Measurements from ENCODE around the gene EID1. TPM values are rescaled to one million over a fixed set of nuclear protein-coding genes. Genes with fewer than 3 reads are reported as not detected.

EID1 gene
- total RNA-seq, 4 donors from 2014 or later = 196 to 427 (median 285) TPM

DNA sequence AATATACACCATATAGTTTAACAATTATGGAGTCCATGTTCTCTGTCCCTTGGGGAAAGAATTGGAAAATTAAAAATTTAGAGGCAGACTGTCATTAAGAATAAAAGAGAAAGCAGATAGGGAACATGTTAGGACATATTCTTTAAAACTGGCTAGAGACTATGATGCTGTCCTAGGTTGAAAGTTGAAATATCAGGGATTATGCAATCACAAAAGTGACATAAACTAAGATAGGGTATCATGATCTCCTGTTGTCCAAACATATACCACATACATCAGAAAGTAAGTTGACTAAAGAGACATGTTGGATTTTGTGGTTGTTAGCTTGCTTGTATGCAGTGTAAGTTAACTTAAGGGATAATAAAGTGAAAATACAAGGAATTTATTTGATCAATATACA, 9.9 kb upstream of the EID1 start:
- Histone ChIP-seq H3K4me3 (no peak overlapping the region), H3K27ac (no peak overlapping the region), H3K4me1 (peaks cover 0 to 7% of the 10 kb centered on the region in 2 donors), H3K27me3 (no peaks in the 10 kb centered on the region), H3K36me3 (no peaks in the 10 kb centered on the region), H3K9me3 (no peaks in the 10 kb centered on the region)
- intact Hi-C loops (cut with DNase I; ENCODE audit: low total_unique reads) = no loop called here
- TF ChIP-seq, protein P1, sequence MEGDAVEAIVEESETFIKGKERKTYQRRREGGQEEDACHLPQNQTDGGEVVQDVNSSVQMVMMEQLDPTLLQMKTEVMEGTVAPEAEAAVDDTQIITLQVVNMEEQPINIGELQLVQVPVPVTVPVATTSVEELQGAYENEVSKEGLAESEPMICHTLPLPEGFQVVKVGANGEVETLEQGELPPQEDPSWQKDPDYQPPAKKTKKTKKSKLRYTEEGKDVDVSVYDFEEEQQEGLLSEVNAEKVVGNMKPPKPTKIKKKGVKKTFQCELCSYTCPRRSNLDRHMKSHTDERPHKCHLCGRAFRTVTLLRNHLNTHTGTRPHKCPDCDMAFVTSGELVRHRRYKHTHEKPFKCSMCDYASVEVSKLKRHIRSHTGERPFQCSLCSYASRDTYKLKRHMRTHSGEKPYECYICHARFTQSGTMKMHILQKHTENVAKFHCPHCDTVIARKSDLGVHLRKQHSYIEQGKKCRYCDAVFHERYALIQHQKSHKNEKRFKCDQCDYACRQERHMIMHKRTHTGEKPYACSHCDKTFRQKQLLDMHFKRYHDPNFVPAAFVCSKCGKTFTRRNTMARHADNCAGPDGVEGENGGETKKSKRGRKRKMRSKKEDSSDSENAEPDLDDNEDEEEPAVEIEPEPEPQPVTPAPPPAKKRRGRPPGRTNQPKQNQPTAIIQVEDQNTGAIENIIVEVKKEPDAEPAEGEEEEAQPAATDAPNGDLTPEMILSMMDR (IDR thresholded peaks at IDR 0.05) = no peak
- no peak for TF ChIP-seq POLR2A (IDR thresholded peaks at IDR 0.05)
- DNase-seq = no peak

DNA sequence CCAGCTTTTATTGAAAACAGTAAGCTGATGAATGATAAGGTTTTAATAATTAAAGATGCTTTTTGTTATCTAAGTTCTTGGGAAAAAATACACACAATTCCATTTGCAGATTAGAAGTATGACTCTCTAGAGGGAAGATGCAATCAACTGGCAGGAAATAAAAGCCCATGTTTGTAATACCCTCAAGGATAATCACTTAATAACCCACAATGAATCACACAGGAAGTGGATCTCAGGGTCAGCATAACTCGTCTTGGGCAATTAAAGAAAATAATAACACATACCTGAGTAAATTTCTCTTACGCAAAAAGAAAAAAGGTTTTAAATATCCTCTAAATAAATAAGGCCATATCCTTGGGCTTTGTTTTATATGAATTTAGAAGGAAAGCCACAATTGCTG, 9.4 kb upstream of the EID1 start:
- Histone ChIP-seq H3K27me3 (no peaks in the 10 kb centered on the region), H3K4me1 (peaks cover 0 to 7% of the 10 kb centered on the region in 2 donors), H3K36me3 (no peaks in the 10 kb centered on the region), H3K4me3 (no peak overlapping the region), H3K27ac (peak overlapping the region in 1 of 2 donors; percentile 15), H3K9me3 (no peaks in the 10 kb centered on the region)
- DNase-seq = no peak
- intact Hi-C loops (cut with DNase I; ENCODE audit: low total_unique reads) = no loop called here
- TF ChIP-seq POLR2A (IDR thresholded peaks at IDR 0.05) = no peak
- TF ChIP-seq, protein P1 (IDR thresholded peaks at IDR 0.05) = no peak

DNA sequence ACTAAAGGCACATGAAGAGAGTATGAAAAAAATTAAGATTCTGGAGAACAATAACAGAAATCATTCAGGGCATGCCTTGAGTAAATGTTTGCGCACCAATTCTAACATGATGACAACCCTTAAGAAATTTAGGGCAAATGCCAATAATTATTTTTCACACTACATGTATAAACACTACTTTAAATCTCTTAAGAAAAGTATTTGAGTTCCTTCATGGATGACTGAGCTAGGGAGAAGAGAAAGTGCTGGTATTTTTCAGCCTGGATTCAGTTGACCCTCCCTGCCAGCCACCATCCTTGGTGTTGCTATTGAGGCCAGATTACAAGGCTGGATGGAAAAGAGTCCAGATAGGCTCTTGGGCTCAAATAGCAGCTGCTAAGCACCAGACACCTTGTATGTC, 8.0 kb upstream of the EID1 start:
- DNase-seq = no peak
- Histone ChIP-seq H3K4me3 (no peak overlapping the region), H3K4me1 (peaks cover 0 to 2% of the 10 kb centered on the region in 2 donors), H3K36me3 (no peaks in the 10 kb centered on the region), H3K9me3 (no peaks in the 10 kb centered on the region), H3K27me3 (no peaks in the 10 kb centered on the region), H3K27ac (no peak overlapping the region)
- intact Hi-C loops (cut with DNase I; ENCODE audit: low total_unique reads) = no loop called here
- TF ChIP-seq, protein P1 (IDR thresholded peaks at IDR 0.05) = no peak
- TF ChIP-seq POLR2A (IDR thresholded peaks at IDR 0.05) = no peak

DNA sequence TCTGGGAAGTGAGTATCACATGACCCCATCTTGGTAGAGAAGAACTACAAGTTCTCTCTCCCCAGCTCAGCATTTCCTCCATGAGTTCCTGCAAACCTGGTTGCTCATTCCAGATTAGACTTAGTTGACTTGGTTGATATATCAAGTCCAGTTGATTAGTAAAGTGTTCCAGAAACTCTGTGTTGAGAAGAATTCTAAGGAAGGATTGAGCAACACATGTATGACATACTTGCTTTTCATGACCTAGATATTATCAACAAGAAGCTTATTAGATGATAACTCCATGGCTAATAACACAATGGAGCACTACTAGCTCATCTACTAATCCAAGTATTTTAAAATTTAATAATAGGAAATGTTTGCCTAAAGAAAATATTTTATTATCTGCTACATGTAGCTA, 6.4 kb upstream of the EID1 start:
- no peaks in the 10 kb centered on the region for H3K36me3 ChIP-seq
- H3K4me3 ChIP-seq = no peak overlapping the region
- no peaks in the 10 kb centered on the region for H3K4me1 ChIP-seq
- no peak overlapping the region for H3K27ac ChIP-seq
- no peak for DNase-seq
- no peaks in the 10 kb centered on the region for H3K9me3 ChIP-seq
- no peaks in the 10 kb centered on the region for H3K27me3 ChIP-seq
- TF ChIP-seq, protein P1 (IDR thresholded peaks at IDR 0.05) = no peak
- TF ChIP-seq POLR2A (IDR thresholded peaks at IDR 0.05) = no peak
- intact Hi-C loops (cut with DNase I; ENCODE audit: low total_unique reads) = no loop called here

DNA sequence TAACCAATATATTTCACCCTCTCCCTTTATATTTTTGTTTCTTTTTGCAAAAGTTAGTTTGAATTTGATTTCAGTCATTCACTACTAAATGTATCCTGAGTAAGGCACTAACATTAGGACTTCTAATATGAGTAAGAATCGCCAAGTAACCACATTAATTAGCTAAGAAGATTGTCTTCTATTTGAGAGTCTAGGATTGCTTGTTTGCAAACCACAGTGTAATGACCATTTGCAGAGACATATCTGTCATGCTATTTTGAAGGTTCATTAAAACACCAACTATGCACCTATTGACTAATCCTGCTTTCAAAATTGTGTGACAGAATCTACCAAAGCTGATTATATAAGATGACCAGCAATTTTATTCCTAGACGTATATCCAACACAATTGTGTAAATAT, 5.3 kb upstream of the EID1 start:
- Histone ChIP-seq H3K36me3 (no peaks in the 10 kb centered on the region), H3K27me3 (no peaks in the 10 kb centered on the region), H3K27ac (no peak overlapping the region), H3K9me3 (no peaks in the 10 kb centered on the region), H3K4me1 (no peaks in the 10 kb centered on the region), H3K4me3 (no peak overlapping the region)
- DNase-seq = no peak
- TF ChIP-seq, protein P1 (IDR thresholded peaks at IDR 0.05) = no peak
- TF ChIP-seq POLR2A (IDR thresholded peaks at IDR 0.05) = no peak
- intact Hi-C loops (cut with DNase I; ENCODE audit: low total_unique reads) = no loop called here
